H1 (cell line): ENCODE measurements around the gene MYH9. TPM values are rescaled to one million over a fixed set of nuclear protein-coding genes. Genes with fewer than 3 reads are reported as not detected.

Experiments
- CTCF ChIA-PET: fragments of 300-600 bp; sonication (Branson Sonifier 250); formaldehyde crosslinking; loops from one replicate; lab custom pipeline; 2021; ENCODE audit not compliant: partially characterized antibody; lab: Charles Lee
- POLR2A ChIA-PET: fragments of 300-600 bp; sonication (Branson Sonifier 250); formaldehyde crosslinking; loops from one replicate; lab custom pipeline; 2021; ENCODE audit warnings: inconsistent platforms; ENCODE audit not compliant: partially characterized antibody; lab: Charles Lee
- DNase-seq, 2 experiments: peaks; one replicate each; pipeline versions ENCODE4 v3.0.0 to v3.0.0-alpha.2; 2010 to 2022; ENCODE audit warnings: low spot score in 2 of 2, low read depth in 1 of 2, mixed read lengths in 1 of 2
- FAIRE-seq: peaks from 2 replicates; lab custom pipeline; 2011; peaks lifted over from hg19 to GRCh38; lab: Jason Lieb, UNC
- H2AFZ ChIP-seq: 2 replicates; pipeline ENCODE4 v1.8.1; 2012; ENCODE audit warnings: low read length, inconsistent platforms
- H2AK5ac ChIP-seq: 2 replicates; pipeline ENCODE4 v1.6.1; 2013; ENCODE audit warnings: low read depth, low read length
- H2BK120ac ChIP-seq: replicated peaks from 2 replicates; pipeline ENCODE3; 2013; ENCODE audit warnings: low read depth, low read length, inconsistent platforms
- H2BK12ac ChIP-seq: 2 replicates; pipeline ENCODE4 v1.6.1; 2013; ENCODE audit warnings: low read depth, low read length
- H2BK15ac ChIP-seq: 2 replicates; pipeline ENCODE4 v1.6.1; 2013; ENCODE audit warnings: low read length
- H2BK20ac ChIP-seq: 2 replicates; pipeline ENCODE4 v1.6.1; 2013; ENCODE audit warnings: low read length
- H2BK5ac ChIP-seq: 2 replicates; pipeline ENCODE4 v1.6.1; 2013; ENCODE audit warnings: low read depth, low read length
- H3K14ac ChIP-seq: 2 replicates; pipeline ENCODE4 v1.6.1; 2013; ENCODE audit warnings: inconsistent platforms; ENCODE audit not compliant: insufficient read length
- H3K18ac ChIP-seq: 2 replicates; pipeline ENCODE4 v1.6.1; 2013; ENCODE audit warnings: low read length; ENCODE audit errors: extremely low read depth
- H3K23ac ChIP-seq: 2 replicates; pipeline ENCODE4 v1.6.1; 2013; ENCODE audit warnings: inconsistent platforms; ENCODE audit not compliant: insufficient read length
- H3K23me2 ChIP-seq: 2 replicates; pipeline ENCODE4 v1.6.1; 2013; ENCODE audit warnings: low read depth, low read length
- H3K27ac ChIP-seq: 2 replicates; pipeline ENCODE4 v1.6.1; 2011; ENCODE audit warnings: low read depth, low read length, inconsistent platforms
- H3K27me3 ChIP-seq, 4 experiments: replicated peaks in 1 of 4; 1 replicate in 1 of 4; 2 replicates in 3 of 4; pipeline versions ENCODE4 v1.6.1 to v1.8.1; 2011 to 2013; ENCODE audit warnings: low read length in 3 of 4, mild to moderate bottlenecking in 3 of 4, inconsistent platforms in 2 of 4, mixed read lengths in 2 of 4, moderate library complexity in 1 of 4; ENCODE audit not compliant: control insufficient read depth in 3 of 4, insufficient read depth in 3 of 4; ENCODE audit errors: extremely low read depth in 1 of 4
- H3K36me3 ChIP-seq, 4 experiments: 2 replicates each; pipeline versions ENCODE4 v1.6.1 to v1.8.1; 2011 to 2013; ENCODE audit warnings: mild to moderate bottlenecking in 4 of 4, low read length in 3 of 4, moderate library complexity in 2 of 4, control low read depth in 1 of 4, inconsistent platforms in 1 of 4; ENCODE audit not compliant: insufficient read depth in 4 of 4, control insufficient read depth in 2 of 4
- H3K4ac ChIP-seq: replicated peaks from 2 replicates; pipeline ENCODE3; 2013; ENCODE audit warnings: low read length, low read depth, mixed read lengths, inconsistent platforms; ENCODE audit not compliant: insufficient read length
- H3K4me1 ChIP-seq, 4 experiments: replicated peaks in 1 of 4; 1 replicate in 1 of 4; 2 replicates in 3 of 4; pipeline versions ENCODE4 v1.6.1 to v1.8.1; 2011 to 2013; ENCODE audit warnings: low read length in 3 of 4, inconsistent platforms in 2 of 4, mixed read lengths in 1 of 4; ENCODE audit not compliant: insufficient read depth in 4 of 4, control insufficient read depth in 3 of 4
- H3K4me2 ChIP-seq, 2 experiments: 2 replicates each; pipeline versions ENCODE4 v1.6.1 to v1.8.1; 2011 to 2013; ENCODE audit warnings: low read depth in 2 of 2, low read length in 2 of 2, control low read depth in 1 of 2, inconsistent platforms in 1 of 2, mild to moderate bottlenecking in 1 of 2; ENCODE audit not compliant: insufficient read depth in 1 of 2
- H3K4me3 ChIP-seq, 4 experiments: fragments of 200-600, 300-600 bp in 1 of 4; sonication (generic), shearing (Covaris generic), sonication (Bioruptor Twin) in 1 of 4; 2 replicates each; pipeline versions ENCODE4 v1.5.1 to v1.8.1; 2011 to 2016; ENCODE audit warnings: low read length in 4 of 4, low read depth in 3 of 4, control low read depth in 2 of 4, inconsistent platforms in 2 of 4, mild to moderate bottlenecking in 2 of 4, mixed read lengths in 1 of 4, moderate library complexity in 1 of 4; ENCODE audit not compliant: insufficient read depth in 2 of 4; ENCODE audit errors: extremely low read depth in 1 of 4
- H3K56ac ChIP-seq: replicated peaks from 2 replicates; pipeline ENCODE3; 2013; ENCODE audit warnings: low read depth, mild to moderate bottlenecking, mixed read lengths, low read length, inconsistent platforms; ENCODE audit not compliant: insufficient read length
- H3K79me1 ChIP-seq: 2 replicates; pipeline ENCODE4 v1.6.1; 2013; ENCODE audit warnings: low read depth, low read length, control low read depth
- H3K79me2 ChIP-seq, 2 experiments: 2 replicates each; pipeline versions ENCODE4 v1.6.1 to v1.8.1; 2012 to 2013; ENCODE audit warnings: low read length in 2 of 2, mild to moderate bottlenecking in 2 of 2, inconsistent platforms in 1 of 2; ENCODE audit not compliant: insufficient read depth in 2 of 2, control insufficient read depth in 1 of 2
- H3K9ac ChIP-seq, 4 experiments: replicated peaks in 1 of 4; 1 replicate in 1 of 4; 2 replicates in 3 of 4; pipeline versions ENCODE4 v1.6.1 to v1.8.1; 2011 to 2013; ENCODE audit warnings: low read depth in 3 of 4, low read length in 3 of 4, control low read depth in 2 of 4, mild to moderate bottlenecking in 2 of 4, moderate library complexity in 2 of 4, inconsistent platforms in 1 of 4; ENCODE audit errors: extremely low read depth in 1 of 4
- H3K9me3 ChIP-seq, 2 experiments: 2 replicates each; pipeline versions ENCODE4 v1.6.1 to v1.8.1; 2012 to 2013; ENCODE audit warnings: mild to moderate bottlenecking in 2 of 2, moderate library complexity in 2 of 2, control low read depth in 1 of 2, inconsistent platforms in 1 of 2, low read depth in 1 of 2, low read length in 1 of 2, mixed read lengths in 1 of 2; ENCODE audit not compliant: insufficient read depth in 2 of 2
- H4K20me1 ChIP-seq, 2 experiments: replicated peaks in 1 of 2; 2 replicates each; pipeline versions ENCODE3 to v1.8.1; 2011 to 2013; ENCODE audit warnings: inconsistent platforms in 2 of 2, low read length in 2 of 2, mild to moderate bottlenecking in 1 of 2; ENCODE audit not compliant: insufficient read depth in 2 of 2, control insufficient read depth in 1 of 2
- H4K5ac ChIP-seq: 2 replicates; pipeline ENCODE4 v1.6.1; 2013; ENCODE audit warnings: low read length, low read depth, mixed read lengths, inconsistent platforms; ENCODE audit not compliant: insufficient read length
- H4K8ac ChIP-seq: 2 replicates; pipeline ENCODE4 v1.8.0; 2013; ENCODE audit warnings: mild to moderate bottlenecking, moderate library complexity, low read length, inconsistent platforms; ENCODE audit not compliant: insufficient read depth; ENCODE audit errors: extremely low read depth
- H4K91ac ChIP-seq: replicated peaks from 2 replicates; pipeline ENCODE3; 2013; ENCODE audit warnings: low read length, mixed read lengths, inconsistent platforms; ENCODE audit not compliant: insufficient read length
- ATF2 ChIP-seq: IDR thresholded peaks from 2 replicates; pipeline ENCODE4 v1.6.1; 2012; ENCODE audit warnings: low read length, inconsistent platforms
- EGR1 ChIP-seq: IDR thresholded peaks from 2 replicates; pipeline ENCODE4 v1.6.1; 2011; ENCODE audit warnings: low read depth, low read length, borderline replicate concordance
- JUND ChIP-seq: IDR thresholded peaks from 2 replicates; pipeline ENCODE4 v1.6.1; 2011; ENCODE audit warnings: mild to moderate bottlenecking, improper control_type of control experiment, low read length
- NRF1 ChIP-seq: IDR thresholded peaks from 2 replicates; pipeline ENCODE4 v1.6.1; 2011; ENCODE audit warnings: mild to moderate bottlenecking, low read depth, low read length, improper control_type of control experiment
- POLR2AphosphoS5 ChIP-seq: IDR thresholded peaks from 2 replicates; pipeline ENCODE4 v1.6.1; 2011; ENCODE audit warnings: low read depth, low read length
- POU5F1 ChIP-seq: IDR thresholded peaks from 2 replicates; pipeline ENCODE4 v1.6.1; 2011; ENCODE audit warnings: low read depth, mild to moderate bottlenecking, low read length, moderate library complexity
- RAD21 ChIP-seq, 2 experiments: IDR thresholded peaks in 1 of 2; conservative IDR thresholded peaks in 1 of 2; 2 replicates each; pipeline ENCODE4 v1.6.1; 2011; ENCODE audit warnings: low read depth in 2 of 2, low read length in 2 of 2, improper control_type of control experiment in 1 of 2, inconsistent platforms in 1 of 2, mild to moderate bottlenecking in 1 of 2, moderate library complexity in 1 of 2
- SIN3A ChIP-seq, 2 experiments: IDR thresholded peaks in 1 of 2; conservative IDR thresholded peaks in 1 of 2; 2 replicates each; pipeline ENCODE4 v1.6.1; 2011 to 2012; ENCODE audit warnings: low read length in 2 of 2, improper control_type of control experiment in 1 of 2, low read depth in 1 of 2, mild to moderate bottlenecking in 1 of 2
- SUZ12 ChIP-seq: fragments of 200-600 bp; sonication (generic); IDR thresholded peaks from 2 replicates; pipeline ENCODE4 v1.6.1; 2012; ENCODE audit warnings: mild to moderate bottlenecking, inconsistent platforms, low read length, moderate library complexity, mixed read lengths
- WGBS, 2 experiments: shearing (Covaris generic) in 1 of 2; methylation state at CpG; one replicate each; pipeline versions ENCODE4 v1.1.6 to v1.1.7; 2013 to 2015; ENCODE audit warnings: low lambda C conversion rate in 2 of 2, mixed read lengths in 2 of 2, inconsistent platforms in 1 of 2, low coverage in 1 of 2, missing lambda C conversion rate in 1 of 2; ENCODE audit not compliant: insufficient replicate concordance in 2 of 2, insufficient coverage in 1 of 2, insufficient read length in 1 of 2; ENCODE audit errors: extremely low coverage in 1 of 2, missing lambda C conversion rate in 1 of 2; 5-methylcytosine and 5-hydroxymethylcytosine counted together
- polyA plus RNA-seq, 7 experiments: library from polyadenylated mRNA; depleted of rRNA in 3 of 7; stranded (reverse) in 5 of 7; unstranded in 2 of 7; fragments of >200 nt in 5 of 7; fragments of 200-250 nt in 2 of 7; gene quantifications; 1 replicate in 5 of 7; 2 replicates in 1 of 7; 4 replicates in 1 of 7; pipeline versions ENCODE4 v1.2.1 to v1.2.3, GENCODE V29; 2011 to 2013; ENCODE audit warnings: missing spikeins in 2 of 7, mixed read lengths in 2 of 7
- total RNA-seq: library from RNA; stranded (reverse); fragmentation: NEBNext Ultra II Directional; extraction: Animal tissue kit (Norgen Biotek cat#: 25700); gene quantifications from 2 replicates; pipeline ENCODE4 v1.2.1, GENCODE V29; 2021

The MYH9 gene
- total and polyA plus RNA-seq, 2 of the 8 experiments (the other 6 are each of a cell fraction or from before 2014, with no cell fraction given): 24.9 to 322 TPM

- Histone ChIP-seq H4K5ac (no peak overlapping the region), H2AFZ (no peak overlapping the region), H3K4ac (no peak overlapping the region), H3K79me2 (no peaks in the 10 kb centered on the region), H2AK5ac (no peak overlapping the region), H3K79me1 (0 out of 2 replicates have a peak, but pooled peaks cover 5% of the 10 kb centered on the region), H2BK5ac (no peak overlapping the region), H4K20me1 (peaks cover 3 to 8% of the 10 kb centered on the region in 2 experiments), H3K27ac (no peak overlapping the region), H2BK15ac (no peak overlapping the region), H2BK120ac (no peak overlapping the region), H3K9me3 (no peaks in the 10 kb centered on the region), H3K18ac (no peak overlapping the region), H3K36me3 (peaks cover 47 to 93% (median 84%) of the 10 kb centered on the region in 4 experiments), H2BK20ac (no peak overlapping the region), H3K23me2 (no peaks in the 10 kb centered on the region), H4K8ac (no peak overlapping the region), H4K91ac (no peak overlapping the region), H3K27me3 (no peaks in the 10 kb centered on the region), H3K23ac (no peak overlapping the region), H3K4me2 (no peak overlapping the region), H3K14ac (no peak overlapping the region), H2BK12ac (no peak overlapping the region), H3K9ac (no peak overlapping the region), H3K4me1 (no peaks in the 10 kb centered on the region), H3K4me3 (no peak overlapping the region), H3K56ac (no peak overlapping the region)
- FAIRE-seq: no peak
- no peak for DNase-seq
- CTCF ChIA-PET: interaction anchor here (0.6 to 17.3 kb wide), 37 partner anchors 9 to 215 kb away, joined by 3 to 159 read pairs (median 5); no protein-coding TSS in a partner anchor
- POLR2A ChIA-PET: interaction anchor here (0.9 to 1.9 kb wide), 8 partner anchors 10 to 83 kb away, joined by 3 to 5 read pairs (median 4); no protein-coding TSS in a partner anchor
- 95% methylated on average over 8 of the region's 8 CpGs; no CpG with 5 or more reads in 1 of the 2 experiments for WGBS, 2 experiments
- TF ChIP-seq SUZ12 (no peak), POLR2AphosphoS5 (no peak), RAD21 (IDR thresholded peaks at IDR 0.05 in 1 of 2, conservative IDR thresholded peaks at IDR 0.05 in 1 of 2; ENCODE audit: low read depth in 2 of 2, low read length in 2 of 2) (no peak), EGR1 (no peak), POU5F1 (no peak), NRF1 (no peak), SIN3A (conservative IDR thresholded peaks at IDR 0.05 in 1 of 2, IDR thresholded peaks at IDR 0.05 in 1 of 2; ENCODE audit: low read depth in 1 of 2, low read length in 2 of 2) (no peak), JUND (no peak), ATF2 (no peak)
These were observed 85.9 kb downstream of the MYH9 start for GRCh38 chr22:36301851-36302250.
